B cell (primary cell): ENCODE data around the gene ZNF638. TPM values are rescaled to one million over a fixed set of nuclear protein-coding genes. Genes with fewer than 3 reads are reported as not detected.

ENCODE experiments used
- ATAC-seq: fragments of 200-7000 bp; cut with Tn5 transposase; one replicate; pipeline ENCODE4 v1.10.0; 2021; ENCODE audit warnings: low read depth, mild to moderate bottlenecking, moderate number of reproducible peaks, moderate library complexity
- CTCF ChIA-PET: fragments of 350-600 bp; sonication (Branson Sonifier 250); formaldehyde crosslinking; loops from one replicate; lab custom pipeline; 2021; ENCODE audit warnings: antibody characterized with exemption, inconsistent platforms; lab: Charles Lee
- POLR2A ChIA-PET: fragments of 350-600 bp; sonication (Branson Sonifier 250); formaldehyde crosslinking; loops from one replicate; lab custom pipeline; 2021; ENCODE audit warnings: antibody characterized with exemption; lab: Charles Lee
- DNase-seq: peaks from one replicate; pipeline ENCODE4 v3.0.0; 2013
- H2AFZ ChIP-seq: 2 replicates; pipeline ENCODE4 v1.6.1; 2012; ENCODE audit warnings: mild to moderate bottlenecking, low read depth, low read length; ENCODE audit not compliant: insufficient read depth, poor library complexity, severe bottlenecking
- H3K27ac ChIP-seq, 2 donors: 1 replicate in 1 of 2; 2 replicates in 1 of 2; pipeline ENCODE4 v1.5.1; 2012 to 2013; ENCODE audit warnings: low read length in 2 of 2, mild to moderate bottlenecking in 2 of 2, moderate library complexity in 1 of 2
- H3K27me3 ChIP-seq, 4 experiments: fragments of 200-600 bp in 1 of 4; sonication (generic) in 1 of 4; replicated peaks in 1 of 4; 1 replicate in 2 of 4; 2 replicates in 2 of 4; pipeline versions ENCODE4 v1.6.1 to v1.7.0; 2013 to 2016; ENCODE audit warnings: low read length in 3 of 4, mild to moderate bottlenecking in 2 of 4, mixed read lengths in 1 of 4, moderate library complexity in 1 of 4; ENCODE audit not compliant: insufficient read depth in 4 of 4, control insufficient read depth in 3 of 4; ENCODE audit errors: control extremely low read depth in 1 of 4
- H3K36me3 ChIP-seq, 2 experiments: replicated peaks in 1 of 2; 1 replicate in 1 of 2; 2 replicates in 1 of 2; pipeline versions ENCODE4 v1.6.1 to v1.7.1; 2013; ENCODE audit warnings: low read length in 1 of 2; ENCODE audit not compliant: insufficient read depth in 2 of 2, control insufficient read depth in 1 of 2; ENCODE audit errors: control extremely low read depth in 1 of 2, extremely low read depth in 1 of 2
- H3K4me1 ChIP-seq, 2 donors: fragments of 200-600 bp in 1 of 2; sonication (generic) in 1 of 2; 1 replicate in 1 of 2; 2 replicates in 1 of 2; pipeline versions ENCODE4 v1.5.1 to v1.6.1; 2013 to 2017; ENCODE audit warnings: low read length in 2 of 2; ENCODE audit not compliant: control insufficient read depth in 2 of 2, insufficient read depth in 2 of 2
- H3K4me2 ChIP-seq: replicated peaks from 2 replicates; pipeline ENCODE3; 2012; ENCODE audit warnings: mild to moderate bottlenecking, low read depth, low read length; ENCODE audit not compliant: poor library complexity, severe bottlenecking
- H3K4me3 ChIP-seq, 5 experiments: fragments of 200-600 bp in 1 of 5; sonication (generic) in 1 of 5; 1 replicate in 3 of 5; 2 replicates in 2 of 5; pipeline versions ENCODE4 v1.5.1 to v1.7.0; 2011 to 2016; ENCODE audit warnings: low read length in 4 of 5, mild to moderate bottlenecking in 4 of 5, low read depth in 2 of 5, control low read depth in 1 of 5, moderate library complexity in 1 of 5; ENCODE audit not compliant: insufficient read depth in 1 of 5; ENCODE audit errors: control extremely low read depth in 1 of 5, extremely low read depth in 1 of 5
- H3K79me2 ChIP-seq: fragments of 200-600 bp; sonication (generic); one replicate; pipeline ENCODE4 v1.6.0; 2016; ENCODE audit warnings: low read length; ENCODE audit not compliant: control insufficient read depth, insufficient read depth
- H3K9ac ChIP-seq: fragments of 200-600 bp; sonication (generic); 2 replicates; pipeline ENCODE4 v1.6.1; 2017; ENCODE audit warnings: mild to moderate bottlenecking, low read length, moderate library complexity
- H3K9me3 ChIP-seq, 3 donors: one replicate each; pipeline versions ENCODE4 v1.6.1 to v1.7.1; 2013; ENCODE audit warnings: low read length in 2 of 3; ENCODE audit not compliant: control insufficient read depth in 2 of 3, insufficient read depth in 1 of 3; ENCODE audit errors: control extremely low read depth in 1 of 3
- H4K20me1 ChIP-seq: 2 replicates; pipeline ENCODE4 v1.6.0; 2012; ENCODE audit warnings: mild to moderate bottlenecking, low read length; ENCODE audit not compliant: insufficient read depth, control insufficient read depth, poor library complexity, severe bottlenecking
- H3K27ac Mint-ChIP-seq: one replicate; pipeline ENCODE4 v1.8.0; 2021; ENCODE audit warnings: mixed read lengths
- H3K27me3 Mint-ChIP-seq: one replicate; pipeline ENCODE4 v1.8.0; 2021; ENCODE audit warnings: mixed read lengths
- H3K4me1 Mint-ChIP-seq: one replicate; pipeline ENCODE4 v1.8.0; 2021; ENCODE audit warnings: mixed read lengths
- H3K4me3 Mint-ChIP-seq: one replicate; pipeline ENCODE4 v1.8.0; 2021; ENCODE audit warnings: mixed read lengths
- H3K9me3 Mint-ChIP-seq: one replicate; pipeline ENCODE4 v1.8.0; 2022; ENCODE audit warnings: mixed read lengths; ENCODE audit not compliant: insufficient read depth
- CTCF ChIP-seq: fragments of 200-600 bp; IDR thresholded peaks from one replicate; pipeline ENCODE4 v1.8.0; 2022; ENCODE audit warnings: antibody characterized with exemption, mild to moderate bottlenecking
- EZH2 ChIP-seq: IDR thresholded peaks from 2 replicates; pipeline ENCODE4 v1.6.1; 2012; ENCODE audit warnings: borderline replicate concordance, low read depth, mild to moderate bottlenecking, moderate library complexity, low read length; ENCODE audit not compliant: insufficient read depth, poor library complexity, severe bottlenecking
- WGBS: methylation state at CpG from one replicate; pipeline ENCODE4 v1.1.5; 2013; ENCODE audit warnings: missing lambda C conversion rate; ENCODE audit not compliant: insufficient coverage; 5-methylcytosine and 5-hydroxymethylcytosine counted together
- intact Hi-C: fragments of 100-400 bp; cut with micrococcal nuclease; formaldehyde crosslinking; loops from one replicate; pipeline ENCODE4 v1.10.0; 2022
- polyA plus RNA-seq: library from polyadenylated mRNA; depleted of rRNA; stranded (reverse); fragments of >200 nt; gene quantifications from 2 replicates; pipeline ENCODE4 v1.2.3, GENCODE V29; 2012
- total RNA-seq, 2 donors: library from RNA; stranded (reverse); fragments of 120-200 nt in 1 of 2; gene quantifications; 1 replicate in 1 of 2; 2 replicates in 1 of 2; pipeline versions ENCODE4 v1.2.3 to v1.2.4, GENCODE V29; 2013 to 2022

The ZNF638 gene
- total and polyA plus RNA-seq, 2 donors (not counting 1 experiment from before 2014, with no cell fraction given): 60.1 to 221 TPM

GRCh38 chr2:71454221-71455010 lies 122.8 kb downstream of the ZNF638 start:
- intact Hi-C loops: no loop called here
- POLR2A ChIA-PET: interaction anchor here (0.6 kb wide), 1 partner anchor 37 kb away, joined by 3 read pairs; no protein-coding TSS in a partner anchor
- no peaks in the 10 kb centered on the region for H3K79me2 ChIP-seq
- Mint-ChIP-seq H3K9me3 (no peaks in the 10 kb centered on the region), H3K27me3 (peaks cover 51% of the 10 kb centered on the region), H3K27ac (no peak overlapping the region), H3K4me3 (peak overlapping the region; percentile 32), H3K4me1 (peaks cover 19% of the 10 kb centered on the region)
- DNase-seq: no peak
- H3K4me2 ChIP-seq: peak overlapping the region; percentile 75
- H3K9me3 ChIP-seq: peaks cover 0 to 2% (median 0%) of the 10 kb centered on the region in 3 donors
- 63% methylated on average over 16 of the region's 17 CpGs for WGBS
- ATAC-seq: no peak
- CTCF ChIA-PET: no interaction called here
- no peaks in the 10 kb centered on the region for H3K36me3 ChIP-seq
- H3K4me1 ChIP-seq: peaks cover 24 to 28% of the 10 kb centered on the region in 2 donors
- no peak for TF ChIP-seq EZH2
- TF ChIP-seq CTCF: no peak
- H3K27ac ChIP-seq: no peak overlapping the region
- no peaks in the 10 kb centered on the region for H4K20me1 ChIP-seq
- H3K27me3 ChIP-seq: peaks cover 0 to 42% (median 22%) of the 10 kb centered on the region in 4 experiments
- H2AFZ ChIP-seq: peak overlapping the region; percentile 56
- peak overlapping the region in 2 of 5 experiments; percentile 43 to 54 for H3K4me3 ChIP-seq
- H3K9ac ChIP-seq: peak overlapping the region; percentile 47
